Thoracic aorta (tissue), 2 donors: ENCODE measurements around the gene KRT72. TPM values are rescaled to one million over a fixed set of nuclear protein-coding genes. Genes with fewer than 3 reads are reported as not detected.

ENCODE experiments used
- ATAC-seq: fragments of 150-250 bp; one replicate; pipeline ENCODE4 v1.8.0; 2017; ENCODE audit warnings: low read depth; ENCODE audit not compliant: insufficient number of reproducible peaks, low FRiP score
- DNase-seq: peaks from one replicate; pipeline ENCODE4 v3.0.0-alpha.2; 2020; ENCODE audit warnings: low spot score
- H3K27ac ChIP-seq, 2 donors: fragments of 200-600 bp; sonication (generic); 1 replicate in 1 of 2; 2 replicates in 1 of 2; pipeline ENCODE4 v1.5.1; 2016; ENCODE audit warnings: mild to moderate bottlenecking in 2 of 2, moderate library complexity in 2 of 2
- H3K27me3 ChIP-seq: fragments of 200-600 bp; sonication (generic); replicated peaks from 2 replicates; pipeline ENCODE4 v1.6.0; 2016; ENCODE audit warnings: mild to moderate bottlenecking; ENCODE audit not compliant: insufficient read depth
- H3K36me3 ChIP-seq: fragments of 200-600 bp; sonication (generic); one replicate; pipeline ENCODE4 v1.5.1; 2016
- H3K4me1 ChIP-seq, 2 donors: fragments of 200-600 bp; sonication (generic); 1 replicate in 1 of 2; 2 replicates in 1 of 2; pipeline versions ENCODE4 v1.5.1 to v1.6.0; 2016; ENCODE audit warnings: low read depth in 2 of 2, mild to moderate bottlenecking in 1 of 2; ENCODE audit not compliant: control insufficient read depth in 1 of 2
- H3K4me3 ChIP-seq: fragments of 200-600 bp; sonication (generic); 2 replicates; pipeline ENCODE4 v1.5.1; 2016; ENCODE audit warnings: mild to moderate bottlenecking
- H3K9me3 ChIP-seq: fragments of 200-600 bp; sonication (generic); 2 replicates; pipeline ENCODE4 v1.5.1; 2016
- total RNA-seq, 2 donors: library from RNA; depleted of rRNA; stranded (reverse); fragments of >200 nt; gene quantifications; one replicate each; pipeline versions ENCODE4 v1.1.0 to v1.2.3, GENCODE V29; 2016
- TF ChIP-seq, protein P1 (sequence below): fragments of 200-600 bp; sonication (generic); IDR thresholded peaks from one replicate; pipeline ENCODE4 v1.5.1; 2019; ENCODE audit warnings: antibody characterized with exemption

The KRT72 gene
- total RNA-seq, 2 donors from 2014 or later = not detected

- no peak overlapping the region for H3K4me3 ChIP-seq
- ATAC-seq (no peak), DNase-seq (no peak)
- H3K36me3 ChIP-seq = no peaks in the 10 kb centered on the region
- H3K27ac ChIP-seq = no peak overlapping the region
- H3K27me3 ChIP-seq = no peaks in the 10 kb centered on the region
- TF ChIP-seq, protein P1, sequence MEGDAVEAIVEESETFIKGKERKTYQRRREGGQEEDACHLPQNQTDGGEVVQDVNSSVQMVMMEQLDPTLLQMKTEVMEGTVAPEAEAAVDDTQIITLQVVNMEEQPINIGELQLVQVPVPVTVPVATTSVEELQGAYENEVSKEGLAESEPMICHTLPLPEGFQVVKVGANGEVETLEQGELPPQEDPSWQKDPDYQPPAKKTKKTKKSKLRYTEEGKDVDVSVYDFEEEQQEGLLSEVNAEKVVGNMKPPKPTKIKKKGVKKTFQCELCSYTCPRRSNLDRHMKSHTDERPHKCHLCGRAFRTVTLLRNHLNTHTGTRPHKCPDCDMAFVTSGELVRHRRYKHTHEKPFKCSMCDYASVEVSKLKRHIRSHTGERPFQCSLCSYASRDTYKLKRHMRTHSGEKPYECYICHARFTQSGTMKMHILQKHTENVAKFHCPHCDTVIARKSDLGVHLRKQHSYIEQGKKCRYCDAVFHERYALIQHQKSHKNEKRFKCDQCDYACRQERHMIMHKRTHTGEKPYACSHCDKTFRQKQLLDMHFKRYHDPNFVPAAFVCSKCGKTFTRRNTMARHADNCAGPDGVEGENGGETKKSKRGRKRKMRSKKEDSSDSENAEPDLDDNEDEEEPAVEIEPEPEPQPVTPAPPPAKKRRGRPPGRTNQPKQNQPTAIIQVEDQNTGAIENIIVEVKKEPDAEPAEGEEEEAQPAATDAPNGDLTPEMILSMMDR = no peak
- H3K9me3 ChIP-seq = no peaks in the 10 kb centered on the region
- no peaks in the 10 kb centered on the region for H3K4me1 ChIP-seq
These were observed 9.7 kb downstream of the KRT72 start for GRCh38 chr12:52591521-52591920.

DNA sequence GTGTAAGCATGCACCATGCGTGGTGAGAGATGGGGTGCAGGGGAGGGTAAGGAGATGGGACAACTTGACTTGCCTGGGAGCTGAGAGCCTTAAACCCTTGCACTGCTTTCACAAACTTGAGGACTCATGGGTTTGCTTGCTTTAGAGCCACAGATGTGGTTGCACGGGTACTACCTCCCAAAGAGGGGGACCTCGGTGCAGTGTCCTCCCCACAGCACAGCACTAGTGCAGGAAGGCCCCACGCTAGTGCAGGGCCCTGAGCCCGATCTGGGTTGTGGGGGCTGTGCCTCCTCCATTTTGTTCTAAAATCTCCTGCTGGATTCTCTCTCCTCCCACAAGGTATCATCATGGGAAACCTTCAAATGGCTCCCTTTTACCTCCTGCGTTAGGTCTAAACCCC is 11.2 kb downstream of the KRT72 start:
- Histone ChIP-seq H3K9me3 (no peaks in the 10 kb centered on the region), H3K4me3 (no peak overlapping the region), H3K4me1 (no peaks in the 10 kb centered on the region), H3K27ac (no peak overlapping the region), H3K36me3 (no peaks in the 10 kb centered on the region), H3K27me3 (no peaks in the 10 kb centered on the region)
- TF ChIP-seq, protein P1 = no peak
- ATAC-seq (no peak), DNase-seq (no peak)

DNA sequence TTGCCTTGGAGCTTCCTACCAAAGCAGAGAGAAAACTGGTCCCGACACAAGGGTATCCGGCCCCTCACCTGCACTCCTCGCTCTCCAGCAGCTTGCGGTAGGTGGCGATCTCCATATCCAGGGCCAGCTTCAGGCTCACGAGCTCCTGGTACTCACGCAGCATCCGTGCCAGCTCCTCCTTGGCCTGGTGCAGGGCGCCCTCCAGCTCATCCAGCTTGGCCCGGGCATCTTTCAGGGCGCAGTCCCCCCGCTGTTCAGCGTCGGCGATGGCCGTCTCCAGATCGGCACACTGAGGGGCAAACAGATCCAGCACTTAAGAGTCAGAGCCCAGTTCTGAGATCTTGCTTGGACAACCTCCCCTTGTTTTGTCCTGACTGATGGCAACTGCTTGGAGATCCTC is 13.7 kb downstream of the KRT72 start:
- DNase-seq (no peak), ATAC-seq (no peak)
- Histone ChIP-seq H3K4me3 (no peak overlapping the region), H3K36me3 (no peaks in the 10 kb centered on the region), H3K27me3 (no peaks in the 10 kb centered on the region), H3K9me3 (no peaks in the 10 kb centered on the region), H3K27ac (no peak overlapping the region), H3K4me1 (no peaks in the 10 kb centered on the region)
- TF ChIP-seq, protein P1 = no peak

DNA sequence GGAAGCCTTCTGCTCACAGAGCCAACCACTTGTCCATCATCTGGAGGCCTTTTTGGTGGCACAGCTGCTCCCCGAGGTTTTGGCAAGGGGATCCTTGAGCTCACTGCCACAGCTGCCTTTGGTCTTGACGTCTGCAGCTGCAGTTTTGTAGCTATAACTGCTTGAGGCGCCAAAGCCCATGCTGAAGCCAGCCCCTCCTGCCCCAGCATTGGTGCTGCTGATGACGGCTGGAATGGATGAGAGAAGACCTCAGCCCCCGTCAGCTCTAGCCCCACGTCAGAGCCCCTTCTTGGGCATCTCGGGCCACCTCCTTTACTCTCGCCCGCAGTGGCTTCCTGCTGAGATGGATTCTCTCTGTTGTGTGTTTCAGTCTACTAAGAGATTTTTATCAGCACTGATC is 15.3 kb downstream of the KRT72 start:
- Histone ChIP-seq H3K27me3 (no peaks in the 10 kb centered on the region), H3K27ac (no peak overlapping the region), H3K4me3 (no peak overlapping the region), H3K36me3 (no peaks in the 10 kb centered on the region), H3K4me1 (no peaks in the 10 kb centered on the region), H3K9me3 (no peaks in the 10 kb centered on the region)
- ATAC-seq (no peak), DNase-seq (no peak)
- TF ChIP-seq, protein P1 = no peak

DNA sequence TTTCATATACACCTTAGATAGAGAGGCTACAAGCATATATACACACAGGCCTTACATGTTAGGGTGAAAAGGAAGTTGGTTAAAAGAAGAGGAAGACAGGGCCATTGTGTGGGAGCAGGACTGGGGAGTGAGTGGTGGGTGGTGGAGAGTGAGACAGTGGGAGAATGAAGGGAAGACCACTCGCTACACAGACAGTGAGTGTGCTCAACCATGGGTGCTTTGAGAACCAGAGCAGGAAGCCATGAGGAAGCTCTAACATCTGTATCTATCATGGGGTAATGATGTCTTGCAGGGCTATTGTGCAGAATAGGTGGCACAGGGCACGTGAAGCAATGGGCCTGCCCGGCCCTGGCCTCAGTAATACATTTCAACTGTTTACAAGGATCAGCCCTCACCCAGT is 16.2 kb downstream of the KRT72 start:
- H3K4me1 ChIP-seq = no peaks in the 10 kb centered on the region
- H3K4me3 ChIP-seq = no peak overlapping the region
- H3K9me3 ChIP-seq = no peaks in the 10 kb centered on the region
- no peaks in the 10 kb centered on the region for H3K27me3 ChIP-seq
- TF ChIP-seq, protein P1 = no peak
- no peaks in the 10 kb centered on the region for H3K36me3 ChIP-seq
- DNase-seq = no peak
- no peak for ATAC-seq
- no peak overlapping the region for H3K27ac ChIP-seq
